A549 (cell line): Measurements from ENCODE around the gene THADA. TPM values are rescaled to one million over a fixed set of nuclear protein-coding genes. Genes with fewer than 3 reads are reported as not detected.
"Not testable (repeated sequence)": the region's sequence is repeated elsewhere in the genome, so short reads cannot be mapped to it uniquely, and the experiment has no call there.

ENCODE experiments used
- ATAC-seq, 2 experiments: fragments of 200-7000 bp in 1 of 2; fragments of >200 bp in 1 of 2; cut with Nextera tagmentation in 1 of 2; cut with Tn5 transposase in 1 of 2; 3 replicates each; pipeline versions ENCODE4 v1.8.0 to v1.9.1; 2018 to 2020; ENCODE audit warnings: mild to moderate bottlenecking in 1 of 2, moderate library complexity in 1 of 2
- CTCF ChIA-PET: fragments of 300-600 bp; sonication (Branson Sonifier 250); formaldehyde crosslinking; extraction: SDS; loops from one replicate; lab custom pipeline; 2021; ENCODE audit warnings: antibody characterized with exemption, inconsistent platforms; lab: Yijun Ruan, JAX
- POLR2A ChIA-PET: fragments of 350-600 bp; formaldehyde crosslinking; extraction: SDS; loops from one replicate; lab custom pipeline; 2021; ENCODE audit warnings: antibody characterized with exemption, inconsistent platforms; lab: Yijun Ruan, JAX
- DNase-seq, 2 experiments: peaks; one replicate each; pipeline versions ENCODE4 v3.0.0 to v3.0.0-alpha.2; 2011 to 2016; ENCODE audit warnings: low read depth in 1 of 2, low spot score in 1 of 2
- FAIRE-seq: peaks from 2 replicates; lab custom pipeline; 2011; peaks lifted over from hg19 to GRCh38; lab: Jason Lieb, UNC
- H3K27ac ChIP-seq, 2 experiments: fragments of >200 bp; sonication (Bioruptor Twin); formaldehyde crosslinking; 3 replicates each; pipeline ENCODE4 v1.5.1; 2016 to 2017
- H3K4me1 ChIP-seq: fragments of >200 bp; sonication (Bioruptor Twin); formaldehyde crosslinking; 3 replicates; pipeline ENCODE4 v1.6.1; 2016
- H3K4me2 ChIP-seq: fragments of >200 bp; sonication (Bioruptor Twin); formaldehyde crosslinking; 3 replicates; pipeline ENCODE4 v1.6.1; 2016
- H3K4me3 ChIP-seq: fragments of >200 bp; sonication (Bioruptor Twin); formaldehyde crosslinking; 3 replicates; pipeline ENCODE4 v1.5.1; 2016
- H3K9me3 ChIP-seq: fragments of >200 bp; sonication (Bioruptor Twin); formaldehyde crosslinking; 3 replicates; pipeline ENCODE4 v1.6.1; 2016
- ATOH8 ChIP-seq: fragments of 250-450 bp; sonication (Bioruptor Pico); IDR thresholded peaks from 2 replicates; pipeline ENCODE4 v1.5.0; 2020; ENCODE audit warnings: low read depth, mild to moderate bottlenecking, moderate library complexity
- BCL3 ChIP-seq: fragments of >200 bp; sonication (Bioruptor Twin); formaldehyde crosslinking; IDR thresholded peaks from 3 replicates; pipeline ENCODE4 v1.6.1; 2016
- CBX8 ChIP-seq: fragments of 200-600 bp; sonication (generic); IDR thresholded peaks from 2 replicates; pipeline ENCODE4 v1.6.1; 2016
- CEBPB ChIP-seq, 2 experiments: fragments of >200 bp in 1 of 2; sonication (Bioruptor Twin) in 1 of 2; formaldehyde crosslinking in 1 of 2; IDR thresholded peaks; 2 replicates each; pipeline ENCODE4 v1.6.1; 2012 to 2016
- CTCF ChIP-seq: fragments of >200 bp; sonication (Bioruptor Twin); formaldehyde crosslinking; IDR thresholded peaks from 3 replicates; pipeline ENCODE4 v1.5.1; 2016
- EHF ChIP-seq: fragments of 250-450 bp; sonication (Bioruptor Pico); IDR thresholded peaks from 2 replicates; pipeline ENCODE4 v1.5.0; 2020; ENCODE audit warnings: mild to moderate bottlenecking
- EHMT2 ChIP-seq: fragments of 200-600 bp; sonication (generic); IDR thresholded peaks from 2 replicates; pipeline ENCODE4 v1.6.1; 2016; ENCODE audit warnings: antibody characterized with exemption, low read depth, mild to moderate bottlenecking, moderate library complexity
- EP300 ChIP-seq, 2 experiments: fragments of >200 bp; sonication (Bioruptor Twin); formaldehyde crosslinking; IDR thresholded peaks; 2 replicates in 1 of 2; 3 replicates in 1 of 2; pipeline ENCODE4 v1.6.1; 2016 to 2017
- FOSL2 ChIP-seq, 2 experiments: fragments of 450-650 bp in 1 of 2; fragments of >200 bp in 1 of 2; sonication (Bioruptor Twin) in 1 of 2; formaldehyde crosslinking; IDR thresholded peaks; 2 replicates each; pipeline versions ENCODE4 v1.5.0 to v1.6.1; 2016 to 2020; ENCODE audit warnings: mild to moderate bottlenecking in 1 of 2, moderate library complexity in 1 of 2
- HDAC2 ChIP-seq: fragments of 200-600 bp; sonication (generic); IDR thresholded peaks from 2 replicates; pipeline ENCODE4 v1.6.1; 2016
- HMGXB4 ChIP-seq: fragments of 250-450 bp; sonication (Bioruptor Pico); IDR thresholded peaks from 2 replicates; pipeline ENCODE4 v1.5.0; 2021; ENCODE audit warnings: mild to moderate bottlenecking, moderate library complexity, borderline replicate concordance
- HOXA7 ChIP-seq: fragments of 250-450 bp; sonication (Bioruptor Pico); IDR thresholded peaks from 2 replicates; pipeline ENCODE4 v1.5.0; 2020; ENCODE audit warnings: mild to moderate bottlenecking, moderate library complexity
- JUN ChIP-seq, 2 experiments: fragments of >200 bp; sonication (Bioruptor Twin); formaldehyde crosslinking; IDR thresholded peaks; 2 replicates in 1 of 2; 3 replicates in 1 of 2; pipeline ENCODE4 v1.6.1; 2016 to 2017
- JUNB ChIP-seq: fragments of >200 bp; sonication (Bioruptor Twin); formaldehyde crosslinking; IDR thresholded peaks from 2 replicates; pipeline ENCODE4 v1.6.1; 2016
- KDM1A ChIP-seq: fragments of 200-600 bp; sonication (generic); IDR thresholded peaks from 2 replicates; pipeline ENCODE4 v1.6.1; 2016; ENCODE audit warnings: low read depth, mild to moderate bottlenecking
- MAX ChIP-seq: IDR thresholded peaks from 2 replicates; pipeline ENCODE4 v1.6.1; 2012
- NFE2L2 ChIP-seq: fragments of 150-350 bp; conservative IDR thresholded peaks from 2 replicates; pipeline ENCODE4 v1.6.1; 2014; ENCODE audit warnings: low read length
- RFX5 ChIP-seq: fragments of 450-650 bp; IDR thresholded peaks from 2 replicates; pipeline ENCODE4 v1.7.1; 2014; ENCODE audit warnings: antibody characterized with exemption, mild to moderate bottlenecking, moderate library complexity
- TFCP2L1 ChIP-seq: fragments of 250-450 bp; sonication (Bioruptor Pico); IDR thresholded peaks from 2 replicates; pipeline ENCODE4 v1.5.0; 2021; ENCODE audit warnings: mild to moderate bottlenecking
- TP53 ChIP-seq: fragments of 250-450 bp; sonication (Bioruptor Pico); IDR thresholded peaks from 2 replicates; pipeline ENCODE4 v1.5.0; 2021; ENCODE audit warnings: mild to moderate bottlenecking, moderate library complexity
- ZSCAN20 ChIP-seq: fragments of 250-450 bp; sonication (Bioruptor Pico); IDR thresholded peaks from 2 replicates; pipeline ENCODE4 v1.8.0; 2022; ENCODE audit warnings: mild to moderate bottlenecking, moderate library complexity
- WGBS: methylation state at CpG from one replicate; pipeline ENCODE4 v1.1.6; 2017; ENCODE audit errors: missing lambda C conversion rate; 5-methylcytosine and 5-hydroxymethylcytosine counted together
- polyA plus RNA-seq, 4 experiments: library from polyadenylated mRNA; depleted of rRNA in 3 of 4; stranded (reverse); fragments of >200 nt; fragmentation: RNase III in 1 of 4; extraction: RNeasy Plus Mini Kit Qiagen cat#74134 plus additional on column Dnase treatment in 1 of 4; gene quantifications; 2 replicates in 3 of 4; 3 replicates in 1 of 4; pipeline ENCODE4 v1.2.3, GENCODE V29; 2011 to 2017

Gene THADA
- polyA plus RNA-seq, 2 of the 4 experiments (the other 2 are of a cell fraction) = 21.8 to 37.9 TPM

GRCh38 chr2:43285987-43286386, 309.9 kb downstream of the THADA start:
- ChIA-PET POLR2A (no interaction called here), CTCF (interaction anchor here (1.0 kb wide), 1 partner anchor 48 kb away, joined by 3 read pairs; no protein-coding TSS in a partner anchor)
- ATAC-seq (no peak), FAIRE-seq (no peak), DNase-seq (no peak)
- WGBS = 84% methylated on average over 2 of the region's 2 CpGs
- Histone ChIP-seq H3K4me3 (no peak overlapping the region), H3K4me2 (no peak overlapping the region), H3K27ac (no peak overlapping the region), H3K9me3 (peaks cover 17% of the 10 kb centered on the region), H3K4me1 (peaks cover 7% of the 10 kb centered on the region; the same call in 1 of the 3 replicates)
- TF ChIP-seq NFE2L2 = no peak
- no peak for TF ChIP-seq KDM1A
- no peak for TF ChIP-seq MAX

GRCh38 chr2:43284967-43285366, 310.9 kb downstream of the THADA start:
- DNase-seq (no peak), ATAC-seq (no peak), FAIRE-seq (no peak)
- Histone ChIP-seq H3K27ac (no peak overlapping the region), H3K4me2 (no peak overlapping the region), H3K4me1 (peaks cover 7% of the 10 kb centered on the region; the same call in 1 of the 3 replicates), H3K4me3 (no peak overlapping the region), H3K9me3 (peaks cover 17% of the 10 kb centered on the region)
- WGBS = 100% methylated on average over 1 of the region's 1 CpG
- TF ChIP-seq EP300 (IDR thresholded peaks at IDR 0.05) = no peak
- TF ChIP-seq HOXA7 (CRISPR knock-in tag) = no peak
- no peak for TF ChIP-seq JUNB
- TF ChIP-seq ZSCAN20 (CRISPR knock-in tag) = no peak
- TF ChIP-seq BCL3 = no peak
- no peak for TF ChIP-seq CEBPB (IDR thresholded peaks at IDR 0.05)
- TF ChIP-seq EHF (CRISPR knock-in tag) = no peak
- no peak for TF ChIP-seq FOSL2 (IDR thresholded peaks at IDR 0.05)
- TF ChIP-seq FOSL2 (CRISPR knock-in tag; IDR thresholded peaks at IDR 0.05) = no peak
- no peak for TF ChIP-seq HMGXB4 (CRISPR knock-in tag)
- TF ChIP-seq TP53 (CRISPR knock-in tag) = no peak
- no peak for TF ChIP-seq RFX5
- no peak for TF ChIP-seq CTCF
- no peak for TF ChIP-seq JUN (IDR thresholded peaks at IDR 0.05)
- TF ChIP-seq EHMT2 = no peak
- TF ChIP-seq ATOH8 (CRISPR knock-in tag) = no peak
- TF ChIP-seq TFCP2L1 (CRISPR knock-in tag) = no peak
- no peak for TF ChIP-seq NFE2L2
- no peak for TF ChIP-seq HDAC2
- TF ChIP-seq CBX8 = no peak
- ChIA-PET CTCF (interaction anchor here (0.9 to 1.0 kb wide), 2 partner anchors 8 to 56 kb away, joined by 4 read pairs; no protein-coding TSS in a partner anchor), POLR2A (no interaction called here)

- not testable (repeated sequence) for H3K27ac ChIP-seq, FAIRE-seq, ATAC-seq, DNase-seq, H3K4me1 ChIP-seq, H3K4me3 ChIP-seq, H3K4me2 ChIP-seq
- 96% methylated on average over 5 of the region's 6 CpGs for WGBS
- H3K9me3 ChIP-seq = peaks cover 17% of the 10 kb centered on the region
- ChIA-PET POLR2A (interaction anchor here (0.5 kb wide), 1 partner anchor 309 kb away, joined by 8 read pairs; no protein-coding TSS in a partner anchor), CTCF (interaction anchor here (0.9 kb wide), 1 partner anchor 55 kb away, joined by 4 read pairs; no protein-coding TSS in a partner anchor)
Observed at GRCh38 chr2:43284347-43284746, 311.5 kb downstream of the THADA start.
